Endothelial cell of umbilical vein (primary cell): ENCODE measurements around the gene FLT3. TPM values are rescaled to one million over a fixed set of nuclear protein-coding genes. Genes with fewer than 3 reads are reported as not detected.

Experiments used
- BruUV-seq: library from RNA; stranded (reverse); fragments of 400-500 nt; replicated peaks from 2 replicates; lab custom pipeline; 2021; lab: Mats Ljungman, UMichigan
- CTCF ChIA-PET: fragments of 300-600, 350-600 bp; sonication (Branson Sonifier 250); formaldehyde crosslinking; loops from one replicate; lab custom pipeline; 2021; ENCODE audit warnings: antibody characterized with exemption, inconsistent platforms; lab: Charles Lee
- POLR2A ChIA-PET: fragments of 300-600, 350-600 bp; sonication (Branson Sonifier 250); formaldehyde crosslinking; loops from one replicate; lab custom pipeline; 2021; ENCODE audit warnings: antibody characterized with exemption, inconsistent platforms; lab: Charles Lee
- DNase-seq: peaks from one replicate; pipeline ENCODE4 v3.0.0-alpha.2; 2011; ENCODE audit warnings: low read depth, low spot score
- FAIRE-seq: peaks from 2 replicates; lab custom pipeline; 2011; peaks lifted over from hg19 to GRCh38; lab: Jason Lieb, UNC
- H2AFZ ChIP-seq: 2 replicates; pipeline ENCODE4 v1.6.0; 2012; ENCODE audit warnings: low read depth, low read length, control low read depth, inconsistent platforms
- H3K27ac ChIP-seq: 2 replicates; pipeline ENCODE4 v1.5.1; 2011; ENCODE audit warnings: low read depth, mild to moderate bottlenecking, control low read depth, low read length, moderate library complexity; ENCODE audit not compliant: insufficient read depth
- H3K27me3 ChIP-seq, 2 experiments: 2 replicates each; pipeline versions ENCODE4 v1.6.0 to v1.6.1; 2011; ENCODE audit warnings: low read length in 2 of 2, mixed read lengths in 1 of 2; ENCODE audit not compliant: control insufficient read depth in 2 of 2, insufficient read depth in 2 of 2
- H3K36me3 ChIP-seq, 2 experiments: 2 replicates in 1 of 2; 3 replicates in 1 of 2; pipeline ENCODE4 v1.5.1; 2011; ENCODE audit warnings: low read length in 2 of 2, mild to moderate bottlenecking in 1 of 2, moderate library complexity in 1 of 2; ENCODE audit not compliant: control insufficient read depth in 2 of 2, insufficient read depth in 2 of 2; ENCODE audit errors: extremely low read depth in 1 of 2
- H3K4me1 ChIP-seq: 3 replicates; pipeline ENCODE4 v1.5.1; 2011; ENCODE audit warnings: mild to moderate bottlenecking, low read length; ENCODE audit not compliant: control insufficient read depth, insufficient read depth; ENCODE audit errors: extremely low read depth
- H3K4me2 ChIP-seq: 2 replicates; pipeline ENCODE4 v1.6.1; 2011; ENCODE audit warnings: low read length, control low read depth, mixed read lengths; ENCODE audit not compliant: insufficient read depth
- H3K4me3 ChIP-seq, 3 experiments: fragments of 200-600 bp in 1 of 3; sonication (generic), shearing (Covaris generic) in 1 of 3; replicated peaks in 1 of 3; 2 replicates each; pipeline ENCODE4 v1.5.1; 2011 to 2016; ENCODE audit warnings: control low read depth in 3 of 3, low read length in 3 of 3, mild to moderate bottlenecking in 2 of 3, inconsistent platforms in 1 of 3, low read depth in 1 of 3, moderate library complexity in 1 of 3; ENCODE audit not compliant: insufficient read depth in 1 of 3
- H3K79me2 ChIP-seq: 2 replicates; pipeline ENCODE4 v1.6.0; 2012; ENCODE audit warnings: low read length, inconsistent platforms; ENCODE audit not compliant: control insufficient read depth, insufficient read depth
- H3K9ac ChIP-seq: replicated peaks from 2 replicates; pipeline ENCODE3; 2011; ENCODE audit warnings: low read length, control low read depth; ENCODE audit not compliant: insufficient read depth; ENCODE audit errors: extremely low read depth
- H3K9me1 ChIP-seq: replicated peaks from 3 replicates; pipeline ENCODE4 v1.6.0; 2011; ENCODE audit warnings: mild to moderate bottlenecking, low read length; ENCODE audit not compliant: control insufficient read depth, insufficient read depth; ENCODE audit errors: extremely low read depth
- H3K9me3 ChIP-seq: replicated peaks from 2 replicates; pipeline ENCODE4 v1.5.1; 2012; ENCODE audit warnings: low read length, inconsistent platforms; ENCODE audit not compliant: control insufficient read depth, insufficient read depth
- H4K20me1 ChIP-seq: replicated peaks from 2 replicates; pipeline ENCODE3; 2011; ENCODE audit warnings: mild to moderate bottlenecking, low read length; ENCODE audit not compliant: control insufficient read depth, insufficient read depth; ENCODE audit errors: extremely low read depth
- EZH2 ChIP-seq: IDR thresholded peaks from 2 replicates; pipeline ENCODE4 v1.6.1; 2012; ENCODE audit warnings: borderline replicate concordance, low read depth, mild to moderate bottlenecking, moderate library complexity, low read length, inconsistent platforms; ENCODE audit not compliant: severe bottlenecking
- FOS ChIP-seq: IDR thresholded peaks from 2 replicates; pipeline ENCODE4 v1.6.1; 2011; ENCODE audit warnings: mild to moderate bottlenecking, low read length, moderate library complexity, borderline replicate concordance; ENCODE audit not compliant: insufficient read depth
- JUN ChIP-seq: IDR thresholded peaks from 2 replicates; pipeline ENCODE4 v1.6.1; 2011; ENCODE audit warnings: borderline replicate concordance, low read depth; ENCODE audit not compliant: insufficient read length, insufficient read depth
- MYC ChIP-seq: IDR thresholded peaks from one replicate; pipeline ENCODE4 v1.6.1; 2011; ENCODE audit warnings: mild to moderate bottlenecking, low read depth, low read length
- POLR2A ChIP-seq: IDR thresholded peaks from 2 replicates; pipeline ENCODE4 v1.6.1; 2012; ENCODE audit warnings: low read depth, mild to moderate bottlenecking, control low read depth, low read length
- POLR2AphosphoS5 ChIP-seq: IDR thresholded peaks from 2 replicates; pipeline ENCODE4 v1.6.1; 2012; ENCODE audit warnings: low read depth, mild to moderate bottlenecking, control low read depth, low read length, moderate library complexity; ENCODE audit not compliant: insufficient read depth
- dilution Hi-C: fragments of 300-500 bp; cut with MboI; formaldehyde crosslinking; loops from one replicate; pipeline ENCODE4 v1.15.0; 2019; ENCODE audit warnings: low sequenced_read_pairs; ENCODE audit not compliant: extremely low pct_ligation_motif_present
- intact Hi-C: fragments of 100-400 bp; cut with micrococcal nuclease; formaldehyde crosslinking; loops from one replicate; pipeline ENCODE4 v1.10.0; 2022
- polyA plus RNA-seq, 4 experiments: library from polyadenylated mRNA; depleted of rRNA in 3 of 4; stranded (reverse) in 3 of 4; unstranded in 1 of 4; fragments of >200 nt; gene quantifications; 2 replicates each; pipeline versions ENCODE4 v1.2.1 to v1.2.3, GENCODE V29; 2011 to 2012; ENCODE audit warnings: missing spikeins in 1 of 4
- total RNA-seq: library from RNA; stranded (reverse); gene quantifications from 2 replicates; pipeline ENCODE4 v1.2.3, GENCODE V29; 2021
- TF ChIP-seq, protein P1 (sequence below), 2 donors: IDR thresholded peaks; 1 replicate in 1 of 2; 2 replicates in 1 of 2; pipeline ENCODE4 v1.5.1; 2011; ENCODE audit warnings: low read length in 2 of 2, mild to moderate bottlenecking in 2 of 2, moderate library complexity in 2 of 2, control low read depth in 1 of 2, inconsistent platforms in 1 of 2, low read depth in 1 of 2; ENCODE audit not compliant: insufficient read depth in 1 of 2; ENCODE audit errors: extremely low read depth in 1 of 2

Gene FLT3
- total and polyA plus RNA-seq, 2 donors (not counting 3 experiments of a cell fraction or from before 2014, with no cell fraction given): 0.03 TPM; not detected in 1

DNA sequence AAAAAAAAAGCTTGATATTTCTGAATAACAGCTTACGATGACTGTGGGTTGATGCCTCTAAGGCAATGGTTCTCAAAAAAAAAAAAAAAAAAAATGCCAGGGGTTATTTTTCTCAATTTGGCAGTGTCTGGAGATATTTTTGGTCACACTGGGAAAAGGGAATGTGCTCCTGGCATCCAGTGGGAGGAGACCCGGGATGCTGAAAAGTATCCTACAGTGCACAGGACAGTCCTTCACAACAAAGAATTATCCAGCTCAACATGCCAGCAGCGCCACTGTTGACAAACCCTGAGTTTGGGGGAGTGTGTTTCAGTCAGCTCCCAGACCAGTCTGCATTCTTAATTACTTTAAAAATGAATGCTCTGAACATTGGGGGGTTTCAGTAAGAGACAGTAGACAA lies 54.5 kb downstream of the FLT3 start:
- CTCF ChIA-PET: interaction anchor here (0.8 kb wide), 1 partner anchor 72 kb away, joined by 5 read pairs; no protein-coding TSS in a partner anchor
- Histone ChIP-seq H3K27ac (no peak overlapping the region), H3K79me2 (no peaks in the 10 kb centered on the region), H3K27me3 (peaks cover 18 to 28% of the 10 kb centered on the region in 2 experiments), H3K9me3 (no peaks in the 10 kb centered on the region), H3K4me1 (no peaks in the 10 kb centered on the region), H3K4me2 (no peak overlapping the region), H2AFZ (no peak overlapping the region), H3K9ac (no peak overlapping the region), H4K20me1 (no peaks in the 10 kb centered on the region), H3K9me1 (no peaks in the 10 kb centered on the region), H3K4me3 (no peak overlapping the region), H3K36me3 (no peaks in the 10 kb centered on the region)
- dilution Hi-C loops (no loop called here), intact Hi-C loops (no loop called here)
- FAIRE-seq: no peak
- DNase-seq: no peak
- POLR2A ChIA-PET: no interaction called here
- BruUV-seq: no TSS peak
- TF ChIP-seq JUN: no peak
- TF ChIP-seq POLR2AphosphoS5: no peak
- no peak for TF ChIP-seq FOS
- no peak for TF ChIP-seq EZH2
- no peak for TF ChIP-seq MYC
- no peak for TF ChIP-seq POLR2A
- TF ChIP-seq, protein P1, sequence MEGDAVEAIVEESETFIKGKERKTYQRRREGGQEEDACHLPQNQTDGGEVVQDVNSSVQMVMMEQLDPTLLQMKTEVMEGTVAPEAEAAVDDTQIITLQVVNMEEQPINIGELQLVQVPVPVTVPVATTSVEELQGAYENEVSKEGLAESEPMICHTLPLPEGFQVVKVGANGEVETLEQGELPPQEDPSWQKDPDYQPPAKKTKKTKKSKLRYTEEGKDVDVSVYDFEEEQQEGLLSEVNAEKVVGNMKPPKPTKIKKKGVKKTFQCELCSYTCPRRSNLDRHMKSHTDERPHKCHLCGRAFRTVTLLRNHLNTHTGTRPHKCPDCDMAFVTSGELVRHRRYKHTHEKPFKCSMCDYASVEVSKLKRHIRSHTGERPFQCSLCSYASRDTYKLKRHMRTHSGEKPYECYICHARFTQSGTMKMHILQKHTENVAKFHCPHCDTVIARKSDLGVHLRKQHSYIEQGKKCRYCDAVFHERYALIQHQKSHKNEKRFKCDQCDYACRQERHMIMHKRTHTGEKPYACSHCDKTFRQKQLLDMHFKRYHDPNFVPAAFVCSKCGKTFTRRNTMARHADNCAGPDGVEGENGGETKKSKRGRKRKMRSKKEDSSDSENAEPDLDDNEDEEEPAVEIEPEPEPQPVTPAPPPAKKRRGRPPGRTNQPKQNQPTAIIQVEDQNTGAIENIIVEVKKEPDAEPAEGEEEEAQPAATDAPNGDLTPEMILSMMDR (IDR thresholded peaks at IDR 0.05; ENCODE audit: extremely low read depth in 1 of 2, insufficient read depth in 1 of 2, low read depth in 1 of 2, low read length in 2 of 2): no peak
